Measurements from ENCODE around the gene GALNT11. TPM values are rescaled to one million over a fixed set of nuclear protein-coding genes. Genes with fewer than 3 reads are reported as not detected.
A peak's percentile ranks its signal among the peaks of the same experiment; 100 is the strongest.

GALNT11 gene
- polyA plus RNA-seq, 2 of the 4 experiments (the other 2 are of a cell fraction): 27.4 to 44.3 TPM

GRCh38 chr7:151987748-151988529, 37.5 kb upstream of the GALNT11 start:
- FAIRE-seq (no peak), ATAC-seq (no peak), DNase-seq (ENCODE audit: low read depth in 1 of 2, low spot score in 1 of 2) (no peak)
- no peak overlapping the region for H3K4me2 ChIP-seq
- ChIA-PET POLR2A (no interaction called here), CTCF (interaction anchor here (1.2 to 1.3 kb wide), 2 partner anchors 25 to 206 kb away, joined by 3 read pairs; no protein-coding TSS in a partner anchor)
- H3K4me3 ChIP-seq: no peak overlapping the region
- no peaks in the 10 kb centered on the region for H3K9me3 ChIP-seq
- H3K4me1 ChIP-seq: no peaks in the 10 kb centered on the region
- no peak for TF ChIP-seq HOXB5 (CRISPR knock-in tag; IDR thresholded peaks at IDR 0.05)
- TF ChIP-seq JUN (IDR thresholded peaks at IDR 0.05): no peak
- no peak for TF ChIP-seq HEYL (CRISPR knock-in tag; IDR thresholded peaks at IDR 0.05)
- no peak for TF ChIP-seq USF2 (IDR thresholded peaks at IDR 0.05)
- TF ChIP-seq JUNB (IDR thresholded peaks at IDR 0.05): no peak
- TF ChIP-seq PBX3 (IDR thresholded peaks at IDR 0.05): no peak
- no peak for TF ChIP-seq ZFP36 (IDR thresholded peaks at IDR 0.05; ENCODE audit: borderline replicate concordance, partially characterized antibody)
- TF ChIP-seq TP53 (CRISPR knock-in tag; IDR thresholded peaks at IDR 0.05): no peak
- TF ChIP-seq E2F6 (IDR thresholded peaks at IDR 0.05; ENCODE audit: borderline replicate concordance, low read depth): no peak
- TF ChIP-seq BHLHE40 (IDR thresholded peaks at IDR 0.05; ENCODE audit: low read depth, low read length): no peak
- TF ChIP-seq, protein P1, sequence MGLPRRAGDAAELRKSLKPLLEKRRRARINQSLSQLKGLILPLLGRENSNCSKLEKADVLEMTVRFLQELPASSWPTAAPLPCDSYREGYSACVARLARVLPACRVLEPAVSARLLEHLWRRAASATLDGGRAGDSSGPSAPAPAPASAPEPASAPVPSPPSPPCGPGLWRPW (IDR thresholded peaks at IDR 0.05): no peak
- no peak for TF ChIP-seq RAD21 (conservative IDR thresholded peaks at IDR 0.05 in 1 of 2, IDR thresholded peaks at IDR 0.05 in 1 of 2)
- TF ChIP-seq KDM5A (IDR thresholded peaks at IDR 0.05): no peak
- TF ChIP-seq ESRRA (IDR thresholded peaks at IDR 0.05; ENCODE audit: borderline replicate concordance, low read length): no peak
- no peak for TF ChIP-seq REST (IDR thresholded peaks at IDR 0.05)
- TF ChIP-seq SMC3 (IDR thresholded peaks at IDR 0.05): no peak
- TF ChIP-seq POLR2AphosphoS2 (conservative IDR thresholded peaks at IDR 0.05; ENCODE audit: low read length): no peak
- TF ChIP-seq RCOR1 (IDR thresholded peaks at IDR 0.05; ENCODE audit: low read depth, low read length): no peak
- 66% methylated on average over 18 of the region's 18 CpGs for WGBS (ENCODE audit: missing lambda C conversion rate)
- no peak overlapping the region for H3K27ac ChIP-seq

DNA sequence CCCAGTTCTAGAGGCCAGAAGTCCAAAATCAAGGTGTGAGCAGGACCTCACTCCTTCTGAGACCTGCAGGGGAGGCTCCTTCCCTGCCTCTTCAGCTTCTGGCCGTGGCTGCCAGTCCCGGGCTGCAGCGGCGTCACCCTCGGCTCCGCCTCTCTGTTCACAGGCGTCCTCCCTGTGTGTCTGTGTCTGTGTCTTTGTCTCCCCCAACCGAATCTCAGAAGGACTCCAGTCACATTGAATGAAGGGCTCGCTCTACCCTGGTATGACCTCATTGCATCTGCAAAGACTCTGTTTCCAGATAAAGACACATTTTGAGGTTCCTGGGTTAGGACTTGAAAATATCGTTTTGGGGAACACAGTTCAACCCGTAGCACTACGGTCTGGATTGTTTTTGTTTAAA, 33.1 kb upstream of the GALNT11 start:
- peak; percentile 66 to 81 for DNase-seq (ENCODE audit: low read depth in 1 of 2, low spot score in 1 of 2)
- ChIA-PET POLR2A (no interaction called here), CTCF (interaction anchor here (0.6 to 1.2 kb wide), 2 partner anchors 56 to 58 kb away, joined by 3 to 4 read pairs; no protein-coding TSS in a partner anchor)
- no peaks in the 10 kb centered on the region for H3K9me3 ChIP-seq
- H3K4me3 ChIP-seq: no peak overlapping the region
- TF ChIP-seq POLR2A (IDR thresholded peaks at IDR 0.05; ENCODE audit: low read length) (no peak), RAD21 (conservative IDR thresholded peaks at IDR 0.05 in 1 of 2, IDR thresholded peaks at IDR 0.05 in 1 of 2) (peak; percentile 57 to 69), SMC3 (IDR thresholded peaks at IDR 0.05) (peak; percentile 49; the same call in 2 of the 3 replicates), CTCF (IDR thresholded peaks at IDR 0.05) (peak; percentile 46)
- peak; percentile 99 for ATAC-seq
- 9% methylated on average over 12 of the region's 12 CpGs for WGBS (ENCODE audit: missing lambda C conversion rate)
- H3K27ac ChIP-seq: no peak overlapping the region
- FAIRE-seq: peak; percentile 65
- peak overlapping the region; percentile 57 for H3K4me2 ChIP-seq
- no peaks in the 10 kb centered on the region for H3K4me1 ChIP-seq

Data from A549 (cell line).